SK-N-MC (cell line): ENCODE measurements around the gene LRMDA.

Experiments used
- EZH2 ChIP-seq: fragments of 200-600 bp; sonication (generic); IDR thresholded peaks from one replicate; pipeline ENCODE4 v1.6.1; 2017; ENCODE audit warnings: antibody characterized with exemption
- FOXP2 ChIP-seq: optimal IDR thresholded peaks from 2 replicates; pipeline ENCODE3; 2011; ENCODE audit warnings: mild to moderate bottlenecking, moderate library complexity; ENCODE audit not compliant: insufficient read depth; ENCODE audit errors: extremely low read length, control extremely low read depth
- POLR2AphosphoS5 ChIP-seq: IDR thresholded peaks from 2 replicates; pipeline ENCODE4 v1.6.1; 2012; ENCODE audit warnings: mild to moderate bottlenecking, low read depth, low read length, borderline replicate concordance

DNA sequence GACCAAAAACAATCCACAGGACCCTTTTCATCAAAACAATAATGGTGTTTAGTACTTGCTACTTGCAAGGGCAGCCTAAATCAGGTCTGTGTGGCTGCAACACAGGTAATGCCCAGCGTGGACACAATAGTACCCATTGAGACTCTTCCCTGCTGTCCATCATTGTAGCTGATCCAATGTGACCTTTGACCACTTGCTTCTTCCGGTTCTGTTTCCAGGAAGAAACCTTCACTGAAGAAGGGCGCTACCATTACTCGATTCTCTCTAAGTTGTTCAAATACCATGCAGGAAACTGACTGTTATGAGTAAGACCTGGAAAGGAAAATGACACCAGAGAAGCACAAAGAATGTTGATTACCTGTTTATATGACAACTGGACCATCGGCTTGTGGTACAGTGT lies 1128.9 kb downstream of the LRMDA start:
- TF ChIP-seq EZH2 (no peak), POLR2AphosphoS5 (no peak), FOXP2 (no peak)
